NCI-H2196 treated with DMSO at 0.1 percent for 48 hours (cell line): ENCODE results near the gene TAF4.

Experiments used
- DNase-seq: peaks from one replicate; lab custom pipeline; 2025; ENCODE audit not compliant: unreplicated experiment; lab: John Stamatoyannopoulos, UW

Gene TAF4

DNA sequence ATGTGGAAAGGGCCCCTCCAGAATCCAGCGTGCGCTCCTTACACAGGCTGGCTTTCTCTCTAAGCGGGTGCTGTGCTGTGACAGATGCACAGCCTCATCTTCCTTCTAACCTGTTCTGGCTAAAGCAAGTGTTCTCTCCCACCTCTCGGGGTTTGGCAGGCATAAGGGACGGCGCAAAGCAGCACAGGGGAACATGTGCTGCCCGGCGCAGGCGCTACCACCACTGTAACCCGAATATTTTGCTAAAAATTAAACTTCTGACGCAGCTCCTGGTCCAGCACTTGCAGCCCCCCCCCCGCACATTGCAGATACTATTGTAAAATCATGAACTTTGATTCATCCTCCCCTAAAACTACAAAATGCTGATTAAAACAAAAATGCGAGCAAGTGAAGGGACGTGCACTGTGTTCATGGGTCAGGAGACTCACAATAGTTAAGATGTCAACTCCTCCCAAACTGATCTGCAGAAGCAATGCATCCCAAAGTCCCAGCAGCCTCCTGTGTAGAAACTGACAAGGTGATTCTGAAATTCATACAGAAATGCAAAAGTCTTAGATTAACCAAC, 43.0 kb downstream of the TAF4 start:
- DNase-seq, result no peak

DNA sequence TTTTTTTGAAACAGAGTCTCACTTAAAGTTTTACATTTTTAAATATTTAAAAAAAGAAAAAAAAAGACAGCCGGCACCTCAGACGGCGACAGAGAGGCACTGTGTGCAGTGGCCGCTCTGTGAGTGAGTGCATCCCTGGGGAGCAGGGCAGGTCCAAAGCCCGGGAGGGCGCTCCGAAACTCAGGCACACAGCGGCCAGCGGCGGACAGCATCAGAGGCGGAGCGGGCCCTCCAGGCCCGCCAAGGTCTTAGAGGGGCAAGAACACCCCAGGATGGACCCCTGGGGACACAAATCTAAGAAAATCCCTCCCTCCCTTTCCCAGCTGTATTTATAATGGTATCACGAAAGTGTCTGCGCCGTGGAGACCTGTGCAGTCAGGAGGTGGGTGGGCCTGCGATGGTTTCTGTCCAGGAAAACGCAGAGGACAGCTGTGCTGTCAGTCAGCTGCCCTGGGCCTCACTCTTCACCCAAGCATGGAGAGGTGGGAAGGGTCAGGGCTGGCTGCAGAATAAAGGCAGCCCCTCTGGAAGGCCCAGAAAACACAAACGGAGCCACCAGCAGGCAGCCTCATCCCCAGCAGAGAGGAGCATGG, 43.8 kb downstream of the TAF4 start:
- DNase-seq, result no peak

DNA sequence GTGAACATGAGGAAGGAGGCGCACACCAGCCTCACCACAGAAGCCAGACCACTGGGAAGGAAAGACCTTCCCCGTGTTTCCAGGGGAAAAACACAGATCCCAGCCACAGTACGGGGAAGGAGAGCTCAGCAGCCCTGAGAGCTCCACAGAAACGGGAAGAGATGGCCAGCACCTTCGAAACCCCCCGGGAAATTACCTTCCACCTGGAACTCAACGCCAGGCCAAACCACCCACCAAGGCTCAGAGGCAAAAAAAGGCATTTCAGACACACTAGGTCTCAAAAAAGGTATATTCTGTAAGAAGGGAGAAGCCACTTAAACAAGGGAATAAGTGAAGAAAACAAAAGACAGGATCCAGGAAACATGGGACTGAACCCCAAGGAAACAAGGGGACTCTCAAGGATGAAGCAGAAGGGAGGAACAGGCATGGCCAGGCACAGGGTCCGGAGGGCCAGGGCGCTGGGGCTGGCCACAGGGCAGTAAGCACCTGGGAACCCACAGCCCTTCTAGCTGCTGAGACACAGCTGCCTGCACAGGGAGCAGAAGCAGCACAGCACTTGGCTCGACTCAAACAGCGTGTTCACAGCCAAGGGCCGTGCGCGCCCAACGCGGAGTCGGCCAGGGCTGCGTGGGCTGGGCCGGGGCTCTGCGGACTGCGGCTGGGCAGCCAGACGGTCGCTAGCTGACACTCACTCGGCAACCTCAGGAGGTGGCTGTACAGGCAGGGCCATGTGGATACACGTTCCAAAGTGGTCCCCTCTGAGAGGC, 44.6 kb downstream of the TAF4 start:
- no peak for DNase-seq

DNA sequence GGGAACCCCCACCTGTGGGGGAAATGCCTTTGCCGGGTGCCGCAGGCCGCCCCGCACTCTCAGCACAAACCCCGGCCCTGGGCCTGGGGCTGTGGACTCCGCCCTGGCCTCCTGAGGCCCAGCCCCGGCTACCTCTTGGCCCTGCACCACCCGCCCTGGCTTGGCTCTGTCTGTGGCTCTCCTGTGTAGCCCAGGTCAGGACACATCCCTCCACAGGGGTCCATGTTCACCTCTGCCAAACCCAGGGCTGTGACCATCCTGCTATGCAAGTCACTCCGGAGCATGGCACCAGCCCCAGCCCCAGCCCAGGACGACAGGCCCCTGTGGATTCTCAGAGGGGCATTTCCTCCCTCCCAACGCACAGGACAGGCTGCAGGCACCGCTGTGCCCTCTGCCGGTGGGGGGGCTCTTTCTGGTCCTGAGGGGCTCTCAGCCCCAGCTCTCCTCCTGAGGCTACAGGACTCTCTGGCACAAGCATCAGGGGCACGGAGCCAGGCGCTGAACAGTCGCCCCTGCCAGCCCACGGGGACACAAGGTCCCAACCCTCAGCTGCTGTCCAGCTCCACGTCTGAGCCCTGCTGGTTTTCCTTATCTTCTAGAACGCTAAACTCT, 45.7 kb downstream of the TAF4 start:
- no peak for DNase-seq

DNA sequence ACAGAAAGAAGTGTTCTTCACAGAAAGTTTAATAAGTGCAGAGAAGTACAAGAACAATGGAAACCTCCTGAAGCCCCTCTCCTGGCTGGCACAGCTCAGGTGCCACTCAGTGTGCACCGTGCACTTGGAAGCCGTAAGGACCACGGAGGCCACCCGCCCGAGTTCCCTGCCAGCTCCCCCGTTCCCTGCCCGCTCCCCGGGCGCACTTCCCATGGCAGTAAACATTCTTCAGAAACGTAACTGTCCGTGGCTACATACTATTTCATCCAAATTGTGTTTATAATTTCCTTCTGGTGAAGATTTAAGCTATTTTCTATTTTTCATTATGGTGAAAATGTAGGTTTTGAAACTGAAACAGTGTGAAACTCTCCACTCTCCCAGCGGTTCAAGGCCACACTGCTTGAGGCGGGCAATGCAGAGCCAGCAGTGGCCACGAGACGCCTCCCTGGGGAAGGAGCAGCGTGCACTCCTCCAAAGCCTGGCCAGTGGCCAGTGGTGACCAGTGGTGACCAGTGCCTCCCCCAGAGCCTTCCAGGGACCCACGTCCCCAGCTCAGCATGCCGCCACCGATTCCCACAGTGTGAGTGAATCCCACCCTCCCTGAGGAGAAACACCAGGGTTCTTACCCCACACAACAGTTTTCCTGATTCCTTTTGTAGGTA, 46.4 kb downstream of the TAF4 start:
- DNase-seq, result no peak

DNA sequence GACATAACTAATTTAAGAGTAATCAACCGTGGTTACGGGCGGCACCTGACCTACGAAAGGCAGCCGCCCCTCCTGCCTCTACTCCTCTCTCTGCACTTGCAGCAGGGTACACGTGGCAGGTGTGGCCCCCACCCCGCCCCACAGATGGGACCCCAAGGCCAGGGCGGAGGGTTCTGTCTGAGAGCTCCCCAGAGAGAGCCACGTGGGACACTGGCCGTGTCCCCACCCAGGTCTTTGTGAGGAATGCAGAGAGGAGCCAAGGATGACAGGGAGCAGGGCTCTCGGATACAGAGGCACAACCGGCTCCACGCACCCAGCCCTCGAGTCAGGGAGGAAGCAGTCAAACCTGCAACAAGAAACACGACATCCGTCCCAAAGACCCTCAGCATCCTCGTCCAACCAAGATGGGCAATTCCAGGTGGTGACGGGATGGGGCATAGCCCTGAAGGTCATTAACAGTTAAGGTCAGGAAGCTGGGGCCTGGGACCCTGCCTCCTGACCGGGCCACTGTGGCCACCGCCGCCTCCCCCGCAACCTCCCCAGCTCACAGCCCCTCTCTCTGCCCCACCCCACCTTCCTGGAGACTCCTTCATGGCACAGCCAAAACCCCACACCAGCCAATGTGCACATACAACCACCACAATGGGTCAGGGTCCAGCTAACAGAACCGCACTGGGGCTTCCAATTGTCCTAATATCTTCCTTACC, 47.1 kb downstream of the TAF4 start:
- no peak for DNase-seq

DNA sequence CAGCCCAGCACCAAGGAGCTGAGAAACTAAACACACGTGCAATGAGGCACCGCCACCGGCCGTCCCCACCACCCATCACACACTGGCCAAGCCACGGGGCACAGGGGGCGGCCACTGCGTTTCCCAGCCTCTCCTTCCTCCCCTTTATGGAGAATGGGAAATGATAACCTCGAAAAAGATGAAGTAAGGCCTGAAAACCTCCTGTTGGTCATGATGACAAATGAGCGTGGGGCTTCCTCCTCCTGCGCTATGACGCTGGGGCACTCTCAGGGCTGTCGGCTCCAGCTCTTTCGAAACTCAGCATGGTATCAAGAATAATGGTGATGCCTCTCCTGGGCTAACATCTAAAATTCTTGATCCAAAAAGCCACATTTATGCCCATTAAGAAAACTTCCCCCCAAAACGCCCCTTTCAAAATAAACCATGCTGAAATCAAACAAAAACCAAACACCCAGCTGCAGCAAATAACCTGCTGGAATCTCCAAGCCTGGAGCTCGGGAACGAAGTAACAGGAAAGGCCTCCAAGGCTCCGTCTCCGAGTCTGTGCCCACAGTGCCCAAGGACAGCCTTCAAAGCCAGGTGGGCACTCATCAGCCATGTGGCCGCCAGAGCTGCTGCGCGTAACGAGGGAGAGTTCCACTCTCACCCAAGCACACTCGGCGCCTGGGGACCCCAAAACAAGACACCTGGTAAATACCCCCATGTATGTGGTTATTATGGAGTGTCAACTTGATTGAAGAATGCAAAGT, 50.0 kb downstream of the TAF4 start:
- no peak for DNase-seq

DNA sequence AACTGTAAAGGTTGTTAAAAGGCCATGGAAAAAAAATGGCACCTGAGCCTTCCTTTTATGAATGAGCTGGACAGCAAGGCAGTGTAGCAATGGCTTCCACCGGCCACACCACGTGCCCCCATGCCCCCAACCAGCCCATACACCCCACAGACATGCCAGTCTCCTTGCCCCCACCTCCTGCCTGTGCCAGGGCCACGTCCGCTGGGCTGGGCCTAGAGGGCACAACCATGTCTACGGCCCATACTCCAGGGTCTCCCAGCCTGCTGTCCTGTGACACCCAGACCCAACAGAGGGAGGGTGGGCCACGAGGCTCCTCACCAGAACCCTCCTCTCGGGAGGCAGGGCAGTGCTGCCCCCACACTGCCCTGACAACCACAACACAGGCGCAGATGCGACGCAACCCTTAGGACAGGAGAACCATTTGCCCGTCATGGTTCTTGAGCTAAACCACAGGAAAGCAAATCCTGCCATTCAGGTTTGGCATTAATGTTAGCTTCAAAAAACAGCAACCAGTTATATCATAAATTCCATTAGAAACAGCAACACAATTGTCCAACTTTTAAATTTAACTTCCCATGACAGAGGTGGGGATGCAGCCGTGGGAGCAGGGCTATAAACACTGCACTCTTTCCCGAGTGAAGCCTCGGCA, 50.7 kb downstream of the TAF4 start:
- DNase-seq, result no peak

DNA sequence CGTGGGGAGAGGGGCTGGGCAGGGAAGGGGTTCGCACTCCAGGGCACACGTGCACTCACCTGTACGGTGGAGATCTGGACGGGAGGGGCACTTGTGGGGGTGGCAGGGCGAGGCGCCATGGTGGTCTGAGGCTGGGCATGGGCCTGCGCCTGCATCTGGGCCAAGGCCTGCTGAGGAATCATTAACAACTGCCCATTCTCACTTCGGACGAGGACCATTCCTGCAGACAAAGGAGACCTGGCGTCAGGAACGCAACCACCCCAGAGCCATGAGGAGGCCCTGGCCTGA, 51.2 kb downstream of the TAF4 start:
- DNase-seq, result no peak

DNA sequence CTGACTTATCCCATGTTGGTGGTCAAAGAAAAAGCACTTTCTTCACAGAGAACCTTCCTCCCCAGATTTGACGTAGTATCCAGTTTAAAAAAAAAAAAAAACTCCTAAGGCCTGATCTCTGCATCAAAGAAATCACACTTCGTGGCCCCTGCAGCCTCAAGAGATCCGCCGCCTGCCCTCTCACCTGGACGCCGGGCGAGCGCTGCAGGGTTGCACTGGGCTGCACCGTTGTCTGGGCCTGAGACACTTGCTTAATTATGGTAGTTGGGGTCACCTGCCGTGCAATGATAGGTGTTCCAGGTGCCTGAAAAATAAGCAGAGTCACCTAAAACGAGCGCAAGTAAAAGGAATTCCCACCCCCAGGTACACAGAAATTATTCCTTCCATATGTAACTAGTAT, 53.0 kb downstream of the TAF4 start:
- no peak for DNase-seq

DNA sequence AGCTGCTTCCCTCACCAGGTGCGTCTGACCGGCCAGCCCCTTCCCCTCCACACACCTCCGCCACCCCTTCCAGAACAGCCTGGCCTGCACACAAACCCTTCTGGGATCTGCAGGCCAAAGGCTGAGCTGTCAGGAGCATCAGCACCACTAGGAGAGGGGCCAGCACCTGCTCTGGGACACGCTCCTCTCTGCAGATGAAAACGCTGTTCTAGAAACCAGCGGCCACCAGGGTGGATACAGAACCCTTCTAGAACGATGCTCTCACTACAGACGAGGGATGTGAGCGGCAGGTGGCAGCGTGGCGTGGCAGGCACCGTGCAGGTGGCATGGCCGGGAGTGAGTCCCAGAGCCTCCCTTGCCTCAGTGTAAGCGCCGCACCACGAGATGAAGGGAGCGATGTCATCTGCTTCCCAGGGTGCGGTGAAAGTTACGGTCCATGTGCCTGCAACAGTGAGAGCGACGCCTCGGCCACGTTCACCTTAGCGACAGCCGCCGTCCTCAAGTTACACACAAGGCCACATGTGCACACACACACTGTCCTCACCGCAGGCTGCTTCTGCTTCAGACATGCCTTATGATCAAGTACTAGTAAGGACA, 53.6 kb downstream of the TAF4 start:
- no peak for DNase-seq

DNA sequence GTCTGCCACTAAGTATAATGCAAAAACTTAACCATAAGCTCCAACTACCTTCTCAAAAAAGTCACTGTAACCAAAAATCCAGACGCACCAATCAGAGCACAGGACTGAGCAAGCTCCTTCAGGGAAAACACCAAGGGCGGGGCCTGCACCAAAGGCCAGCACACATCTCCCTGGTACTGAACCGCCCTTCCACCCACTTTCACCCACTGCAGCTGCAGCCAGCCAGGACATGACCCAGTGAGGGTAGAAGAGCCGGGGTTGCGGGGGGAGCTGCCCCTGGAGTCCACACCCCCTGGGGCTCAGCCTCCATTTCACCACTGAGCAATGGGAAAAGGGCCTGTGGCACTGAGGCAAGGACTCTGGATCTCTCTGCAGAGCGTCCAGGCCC, 54.3 kb downstream of the TAF4 start:
- no peak for DNase-seq

DNA sequence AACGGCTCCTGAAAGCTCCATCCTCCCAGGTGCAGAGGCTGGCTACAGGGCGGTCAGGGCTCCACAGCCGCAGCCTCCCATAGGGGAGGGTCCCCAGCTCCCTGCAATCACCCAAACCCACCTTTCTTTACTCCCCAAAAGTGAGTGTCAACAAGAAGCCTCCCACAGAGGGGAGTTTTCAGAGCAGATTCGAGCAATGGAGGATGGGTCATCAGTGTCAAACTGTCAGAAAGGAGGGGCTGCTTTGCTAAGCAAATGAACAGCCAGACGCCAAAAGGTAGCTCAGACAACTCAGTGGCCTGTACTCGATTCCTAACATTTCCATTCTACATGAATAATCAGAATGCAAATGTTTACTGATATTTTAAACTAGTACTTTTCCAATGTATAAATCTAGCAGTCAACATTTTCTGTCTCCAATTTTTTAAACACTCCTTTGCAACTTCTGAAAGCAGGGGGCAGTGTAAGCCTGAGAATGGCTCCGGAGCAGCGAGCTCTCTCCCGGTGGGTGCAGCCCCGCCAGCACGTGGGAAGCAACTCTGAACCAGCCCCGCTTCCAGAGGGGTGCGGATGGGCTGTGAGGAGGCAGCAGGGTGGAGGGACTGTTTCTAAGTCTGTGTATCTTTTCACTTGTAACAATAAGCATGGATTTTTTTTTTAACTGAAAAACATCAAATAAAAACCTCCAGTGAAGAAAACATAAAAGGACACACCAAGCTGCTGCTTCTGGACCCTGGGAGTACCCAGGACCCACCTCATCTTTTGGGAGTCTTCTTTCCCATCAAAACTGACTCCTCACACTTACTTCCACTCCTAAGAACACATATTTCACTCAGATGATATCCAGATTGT, 54.9 kb downstream of the TAF4 start:
- DNase-seq, result peak; percentile 2

DNA sequence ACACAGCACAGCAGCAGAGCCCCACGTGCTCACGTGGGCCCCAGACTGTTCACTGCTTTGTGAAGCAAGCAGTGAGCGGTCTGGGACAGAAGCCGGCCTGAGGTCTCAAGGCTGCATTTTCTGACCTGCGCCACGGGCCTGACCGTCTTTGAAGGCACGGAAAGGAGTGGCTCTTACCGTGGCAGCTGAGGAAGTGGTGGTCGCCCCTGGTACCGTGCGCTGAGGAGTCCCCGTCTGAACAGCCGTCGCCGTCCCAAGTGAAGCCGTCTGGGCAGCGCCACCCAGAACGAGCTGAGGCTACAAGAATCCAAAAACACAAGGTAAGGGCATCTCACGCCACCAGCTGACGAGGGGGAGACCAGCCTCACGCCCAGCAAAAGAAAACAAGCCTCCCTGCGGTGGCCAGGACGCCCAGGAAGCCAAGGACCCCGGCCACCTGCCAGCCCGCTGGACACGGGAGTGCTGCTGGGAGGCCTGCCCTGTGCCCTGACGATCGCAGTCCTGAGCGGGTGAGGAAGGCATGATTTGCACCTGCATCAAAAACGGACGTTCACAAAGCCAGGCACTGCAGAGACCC, 55.7 kb downstream of the TAF4 start:
- DNase-seq, result no peak

DNA sequence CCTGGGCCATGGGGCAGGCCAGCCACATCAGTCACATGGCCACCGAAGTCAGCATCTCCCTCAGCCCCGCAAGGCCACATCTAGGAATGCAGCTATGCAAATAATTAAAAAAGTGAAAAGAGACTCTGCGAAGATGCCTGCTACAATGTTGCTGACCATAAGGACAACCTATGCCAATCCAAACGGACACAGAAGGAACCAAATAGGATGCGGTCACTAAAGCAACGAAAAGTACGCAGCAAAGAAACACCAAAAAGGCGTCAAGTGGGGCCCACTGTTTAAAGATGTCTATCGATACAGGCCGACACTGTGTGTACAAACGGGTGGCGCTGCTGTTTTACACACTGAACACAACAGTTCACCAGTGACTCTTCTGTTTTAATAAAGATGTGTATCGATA, 56.4 kb downstream of the TAF4 start:
- no peak for DNase-seq

DNA sequence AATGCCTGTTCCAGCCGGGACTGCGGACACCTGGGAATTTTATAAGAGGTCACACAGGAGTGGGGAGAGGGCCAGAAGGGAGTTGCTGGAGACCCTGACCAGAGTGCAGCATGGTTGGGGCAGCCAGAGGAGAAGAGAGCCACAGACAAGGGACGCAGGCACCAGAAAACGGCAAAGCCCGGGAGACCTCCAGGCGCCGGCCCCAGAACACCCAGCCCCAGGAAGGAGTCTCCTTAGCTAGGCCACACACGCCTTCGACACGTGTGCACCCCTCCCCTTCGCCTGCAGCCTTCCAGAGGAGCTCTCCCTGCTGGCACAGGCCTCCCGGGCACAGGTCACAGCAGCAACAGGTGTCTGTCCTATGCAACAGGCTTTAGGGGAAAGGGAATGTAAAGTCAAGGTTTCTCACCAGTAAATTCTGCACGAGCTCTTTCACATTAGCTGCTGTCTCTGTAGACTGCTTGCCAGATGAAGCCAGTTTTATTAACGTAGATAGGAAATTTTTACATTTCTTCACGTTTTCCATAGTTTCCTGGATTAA, 57.0 kb downstream of the TAF4 start:
- DNase-seq, result no peak

DNA sequence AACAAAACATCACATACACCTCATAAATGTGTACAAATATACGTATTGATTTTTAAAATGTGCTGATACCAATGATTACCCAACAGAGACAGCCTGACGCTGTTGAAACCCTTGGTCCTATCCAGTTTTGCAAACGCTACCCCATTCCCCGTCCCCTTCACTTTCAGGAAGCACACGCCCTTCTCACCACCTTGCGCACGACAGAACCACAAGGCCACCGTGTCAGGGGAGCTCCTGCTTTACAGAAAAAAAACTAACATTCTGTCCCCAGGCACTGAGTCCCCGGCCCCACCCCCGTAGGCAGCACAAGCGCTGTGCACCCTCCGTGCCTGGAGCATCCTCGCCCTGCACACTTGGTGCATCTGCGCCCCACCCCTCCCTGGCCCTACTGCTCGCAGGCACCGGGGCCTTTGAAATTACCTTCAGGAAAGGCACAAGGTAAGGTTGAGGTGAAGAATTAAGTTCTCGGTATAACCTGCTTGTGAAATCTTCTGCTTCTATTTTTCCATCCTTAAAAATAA, 58.5 kb downstream of the TAF4 start:
- DNase-seq, result no peak

DNA sequence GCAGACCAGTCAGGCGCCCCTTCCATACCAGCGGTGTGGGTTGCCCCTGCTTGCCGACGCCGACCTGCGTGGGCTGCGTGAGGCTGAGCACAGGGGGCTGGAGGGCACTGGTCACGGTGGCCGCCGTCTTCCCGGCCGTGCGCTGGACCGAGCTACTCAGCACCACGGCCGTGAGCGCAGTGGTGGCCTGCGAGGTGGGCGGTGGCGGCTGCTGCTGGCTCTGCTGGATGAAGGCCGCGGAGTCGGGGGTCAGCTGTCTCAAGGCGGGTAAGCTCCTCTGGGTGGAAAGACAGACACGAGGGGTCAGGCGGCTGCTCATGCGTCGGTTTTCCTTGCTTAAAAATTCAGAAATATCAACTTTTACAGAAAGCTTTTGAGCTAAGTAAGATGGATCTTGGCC, 59.2 kb downstream of the TAF4 start:
- no peak for DNase-seq
